Ishikawa (cell line): ENCODE data around the gene OR2S2.

Source experiments
- CEBPB ChIP-seq: IDR thresholded peaks from 2 replicates; pipeline ENCODE4 v1.6.1; 2012
- CREB1 ChIP-seq: IDR thresholded peaks from 2 replicates; pipeline ENCODE4 v1.6.1; 2012; ENCODE audit warnings: low read depth
- EGR1 ChIP-seq: IDR thresholded peaks from 2 replicates; pipeline ENCODE4 v1.6.1; 2012
- EP300 ChIP-seq: IDR thresholded peaks from 2 replicates; pipeline ENCODE4 v1.6.1; 2012; ENCODE audit warnings: borderline replicate concordance
- FOXM1 ChIP-seq: IDR thresholded peaks from 2 replicates; pipeline ENCODE4 v1.6.1; 2012; ENCODE audit warnings: low read depth, borderline replicate concordance
- NFIC ChIP-seq: IDR thresholded peaks from 2 replicates; pipeline ENCODE4 v1.6.1; 2012
- RAD21 ChIP-seq: IDR thresholded peaks from 2 replicates; pipeline ENCODE4 v1.6.1; 2012; ENCODE audit warnings: low read depth
- TAF1 ChIP-seq: IDR thresholded peaks from 2 replicates; pipeline ENCODE4 v1.6.1; 2012; ENCODE audit warnings: low read depth, mild to moderate bottlenecking
- TCF12 ChIP-seq: IDR thresholded peaks from 2 replicates; pipeline ENCODE4 v1.6.1; 2012; ENCODE audit warnings: low read depth
- TEAD4 ChIP-seq: IDR thresholded peaks from 2 replicates; pipeline ENCODE4 v1.6.1; 2012
- YY1 ChIP-seq: IDR thresholded peaks from 2 replicates; pipeline ENCODE4 v1.6.1; 2012; ENCODE audit warnings: low read depth
- ZBTB7A ChIP-seq: IDR thresholded peaks from 2 replicates; pipeline ENCODE4 v1.6.1; 2012; ENCODE audit warnings: low read depth
- TF ChIP-seq, protein P1 (sequence below): IDR thresholded peaks from 2 replicates; pipeline ENCODE4 v1.6.1; 2012; ENCODE audit warnings: low read depth, mild to moderate bottlenecking
- TF ChIP-seq, protein P2 (sequence below): IDR thresholded peaks from 2 replicates; pipeline ENCODE4 v1.6.1; 2012
- TF ChIP-seq, protein P3 (sequence below): IDR thresholded peaks from 2 replicates; pipeline ENCODE4 v1.6.1; 2012

OR2S2 gene

DNA sequence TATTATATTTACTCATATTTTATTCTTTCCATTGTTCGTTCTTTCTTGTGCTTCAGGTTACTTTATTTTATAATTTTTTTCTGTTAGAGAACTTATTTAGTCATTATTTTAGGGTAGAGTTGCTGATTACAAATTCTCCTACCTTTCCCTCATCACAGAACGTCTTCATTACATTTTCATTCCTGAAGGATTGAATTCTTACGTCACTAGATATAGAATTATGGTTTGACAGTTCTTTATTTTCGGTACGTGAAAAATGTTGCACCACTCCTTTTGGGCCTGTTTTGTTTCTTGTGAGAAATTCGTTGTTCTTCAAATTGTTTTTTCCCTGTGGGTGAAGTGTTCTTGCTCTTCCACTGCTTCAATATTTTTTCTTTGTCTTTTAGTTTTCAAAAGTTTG lies 20.8 kb upstream of the OR2S2 start:
- TF ChIP-seq CREB1 (no peak), RAD21 (no peak), EGR1 (no peak), TEAD4 (no peak), CEBPB (no peak), YY1 (no peak), NFIC (no peak), TCF12 (no peak)
- TF ChIP-seq, protein P1, sequence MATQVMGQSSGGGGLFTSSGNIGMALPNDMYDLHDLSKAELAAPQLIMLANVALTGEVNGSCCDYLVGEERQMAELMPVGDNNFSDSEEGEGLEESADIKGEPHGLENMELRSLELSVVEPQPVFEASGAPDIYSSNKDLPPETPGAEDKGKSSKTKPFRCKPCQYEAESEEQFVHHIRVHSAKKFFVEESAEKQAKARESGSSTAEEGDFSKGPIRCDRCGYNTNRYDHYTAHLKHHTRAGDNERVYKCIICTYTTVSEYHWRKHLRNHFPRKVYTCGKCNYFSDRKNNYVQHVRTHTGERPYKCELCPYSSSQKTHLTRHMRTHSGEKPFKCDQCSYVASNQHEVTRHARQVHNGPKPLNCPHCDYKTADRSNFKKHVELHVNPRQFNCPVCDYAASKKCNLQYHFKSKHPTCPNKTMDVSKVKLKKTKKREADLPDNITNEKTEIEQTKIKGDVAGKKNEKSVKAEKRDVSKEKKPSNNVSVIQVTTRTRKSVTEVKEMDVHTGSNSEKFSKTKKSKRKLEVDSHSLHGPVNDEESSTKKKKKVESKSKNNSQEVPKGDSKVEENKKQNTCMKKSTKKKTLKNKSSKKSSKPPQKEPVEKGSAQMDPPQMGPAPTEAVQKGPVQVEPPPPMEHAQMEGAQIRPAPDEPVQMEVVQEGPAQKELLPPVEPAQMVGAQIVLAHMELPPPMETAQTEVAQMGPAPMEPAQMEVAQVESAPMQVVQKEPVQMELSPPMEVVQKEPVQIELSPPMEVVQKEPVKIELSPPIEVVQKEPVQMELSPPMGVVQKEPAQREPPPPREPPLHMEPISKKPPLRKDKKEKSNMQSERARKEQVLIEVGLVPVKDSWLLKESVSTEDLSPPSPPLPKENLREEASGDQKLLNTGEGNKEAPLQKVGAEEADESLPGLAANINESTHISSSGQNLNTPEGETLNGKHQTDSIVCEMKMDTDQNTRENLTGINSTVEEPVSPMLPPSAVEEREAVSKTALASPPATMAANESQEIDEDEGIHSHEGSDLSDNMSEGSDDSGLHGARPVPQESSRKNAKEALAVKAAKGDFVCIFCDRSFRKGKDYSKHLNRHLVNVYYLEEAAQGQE = no peak
- TF ChIP-seq, protein P2, sequence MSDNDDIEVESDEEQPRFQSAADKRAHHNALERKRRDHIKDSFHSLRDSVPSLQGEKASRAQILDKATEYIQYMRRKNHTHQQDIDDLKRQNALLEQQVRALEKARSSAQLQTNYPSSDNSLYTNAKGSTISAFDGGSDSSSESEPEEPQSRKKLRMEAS = no peak
- TF ChIP-seq, protein P3, sequence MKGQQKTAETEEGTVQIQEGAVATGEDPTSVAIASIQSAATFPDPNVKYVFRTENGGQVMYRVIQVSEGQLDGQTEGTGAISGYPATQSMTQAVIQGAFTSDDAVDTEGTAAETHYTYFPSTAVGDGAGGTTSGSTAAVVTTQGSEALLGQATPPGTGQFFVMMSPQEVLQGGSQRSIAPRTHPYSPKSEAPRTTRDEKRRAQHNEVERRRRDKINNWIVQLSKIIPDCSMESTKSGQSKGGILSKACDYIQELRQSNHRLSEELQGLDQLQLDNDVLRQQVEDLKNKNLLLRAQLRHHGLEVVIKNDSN = no peak

DNA sequence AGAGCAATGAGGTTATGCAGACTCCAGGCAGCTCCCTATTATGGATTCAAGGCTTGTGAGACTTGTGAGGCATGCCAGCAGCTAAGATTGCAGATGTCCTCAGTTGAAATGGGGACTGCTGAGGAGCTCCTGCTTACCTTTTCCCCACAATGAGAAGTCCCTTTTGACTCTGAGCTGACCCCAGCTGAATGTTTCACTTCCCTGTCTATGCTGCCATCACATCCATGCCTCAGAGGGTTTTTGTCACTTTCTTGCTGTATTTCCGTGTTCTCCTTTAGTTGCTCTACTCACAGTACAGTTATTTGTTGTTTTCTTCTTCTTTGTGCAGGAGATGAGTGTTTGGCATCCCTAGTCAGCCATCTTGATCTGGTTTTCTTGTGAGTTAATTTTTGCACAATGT lies 18.8 kb upstream of the OR2S2 start:
- TF ChIP-seq YY1 (no peak), FOXM1 (no peak), TCF12 (no peak), RAD21 (no peak), TAF1 (no peak), EP300 (no peak), NFIC (no peak), CREB1 (no peak), CEBPB (no peak), ZBTB7A (no peak), EGR1 (no peak), TEAD4 (no peak)
- TF ChIP-seq, protein P3 = no peak
- TF ChIP-seq, protein P2 = no peak
- TF ChIP-seq, protein P1 = no peak

DNA sequence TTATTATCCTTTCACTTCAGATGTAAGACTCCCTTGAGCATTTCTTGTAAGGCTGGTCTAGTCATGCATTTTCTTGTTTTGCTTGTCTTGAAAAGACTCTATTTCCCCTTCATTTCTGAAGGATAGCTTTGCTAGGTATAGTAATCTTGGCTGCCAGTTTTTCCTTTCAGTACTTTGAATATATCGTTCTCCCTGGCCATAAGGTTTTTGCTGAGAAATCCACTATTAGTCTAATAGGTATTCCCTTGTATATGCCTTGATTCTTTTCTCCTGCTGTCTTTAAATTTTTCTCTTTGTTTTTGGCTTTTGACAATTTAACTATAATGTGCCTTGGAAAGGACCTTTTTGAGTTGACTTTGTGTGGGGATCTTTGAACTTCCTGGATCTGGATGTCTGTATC lies 16.8 kb upstream of the OR2S2 start:
- TF ChIP-seq CEBPB (no peak), TEAD4 (no peak), RAD21 (no peak), CREB1 (no peak), EGR1 (no peak), FOXM1 (no peak), ZBTB7A (no peak), NFIC (no peak), TAF1 (no peak)
- TF ChIP-seq, protein P1 = no peak

DNA sequence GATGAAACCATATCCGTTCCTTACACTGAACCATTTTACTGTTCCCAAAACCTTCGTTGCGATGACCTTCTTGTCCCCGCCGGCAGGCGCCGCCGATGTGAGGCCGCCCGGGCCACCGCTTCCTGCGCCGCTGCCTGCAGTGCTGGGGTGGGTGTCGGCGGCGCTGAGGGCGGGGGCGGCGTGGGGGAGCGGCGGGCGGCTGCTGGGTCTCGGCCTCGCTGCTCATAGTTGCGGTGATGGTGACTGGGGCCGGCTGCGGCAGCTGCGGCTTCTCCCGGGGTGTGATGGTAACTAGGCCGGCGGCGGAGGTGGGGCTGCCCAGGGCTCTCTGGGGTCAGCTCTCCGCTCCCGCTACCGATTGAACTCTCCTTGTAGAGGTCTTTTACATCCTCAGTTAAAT lies 14.1 kb upstream of the OR2S2 start:
- TF ChIP-seq, protein P2 = no peak
- TF ChIP-seq NFIC (no peak), CEBPB (no peak), TCF12 (no peak), ZBTB7A (no peak), CREB1 (no peak), YY1 (no peak), RAD21 (no peak), EGR1 (no peak), TAF1 (no peak), FOXM1 (no peak), TEAD4 (no peak), EP300 (no peak)
- TF ChIP-seq, protein P1 = no peak
- TF ChIP-seq, protein P3 = no peak
